ENCODE results near the gene OR5H15. TPM values are rescaled to one million over a fixed set of nuclear protein-coding genes. Genes with fewer than 3 reads are reported as not detected.

OR5H15 gene
- total RNA-seq, 1 donor from 2014 or later, result not detected

GRCh38 chr3:98199020-98199419 lies 32.5 kb downstream of the OR5H15 start:
- Mint-ChIP-seq H3K36me3 (ENCODE audit: unreplicated experiment) (no peaks in the 10 kb centered on the region), H3K4me3 (ENCODE audit: unreplicated experiment) (no peak overlapping the region), H3K27me3 (ENCODE audit: unreplicated experiment) (no peaks in the 10 kb centered on the region), H3K4me1 (ENCODE audit: low read depth, unreplicated experiment) (no peaks in the 10 kb centered on the region), H3K9me3 (ENCODE audit: unreplicated experiment) (no peaks in the 10 kb centered on the region), H3K27ac (ENCODE audit: unreplicated experiment) (no peak overlapping the region)
- no peak for TF ChIP-seq CTCF (IDR thresholded peaks at IDR 0.05; ENCODE audit: partially characterized antibody, unreplicated experiment)
- no peak for DNase-seq

- H3K27ac Mint-ChIP-seq (ENCODE audit: unreplicated experiment), result no peak overlapping the region
- H3K4me3 Mint-ChIP-seq (ENCODE audit: unreplicated experiment), result no peak overlapping the region
- H3K9me3 Mint-ChIP-seq (ENCODE audit: unreplicated experiment), result no peaks in the 10 kb centered on the region
- no peaks in the 10 kb centered on the region for H3K4me1 Mint-ChIP-seq (ENCODE audit: low read depth, unreplicated experiment)
- no peaks in the 10 kb centered on the region for H3K27me3 Mint-ChIP-seq (ENCODE audit: unreplicated experiment)
- no peaks in the 10 kb centered on the region for H3K36me3 Mint-ChIP-seq (ENCODE audit: unreplicated experiment)
- no peak for DNase-seq
- TF ChIP-seq CTCF (IDR thresholded peaks at IDR 0.05; ENCODE audit: partially characterized antibody, unreplicated experiment), result no peak
Measured at GRCh38 chr3:98209244-98209643, 42.7 kb downstream of the OR5H15 start.

- H3K9me3 Mint-ChIP-seq (ENCODE audit: unreplicated experiment), result no peaks in the 10 kb centered on the region
- H3K36me3 Mint-ChIP-seq (ENCODE audit: unreplicated experiment), result no peaks in the 10 kb centered on the region
- no peaks in the 10 kb centered on the region for H3K27me3 Mint-ChIP-seq (ENCODE audit: unreplicated experiment)
- no peak overlapping the region for H3K4me3 Mint-ChIP-seq (ENCODE audit: unreplicated experiment)
- no peaks in the 10 kb centered on the region for H3K4me1 Mint-ChIP-seq (ENCODE audit: low read depth, unreplicated experiment)
- no peak for TF ChIP-seq CTCF (IDR thresholded peaks at IDR 0.05; ENCODE audit: partially characterized antibody, unreplicated experiment)
- H3K27ac Mint-ChIP-seq (ENCODE audit: unreplicated experiment), result no peak overlapping the region
- DNase-seq, result no peak
Measured at GRCh38 chr3:98213276-98213675, 46.8 kb downstream of the OR5H15 start.

- no peak for DNase-seq
- H3K27me3 Mint-ChIP-seq (ENCODE audit: unreplicated experiment), result no peaks in the 10 kb centered on the region
- no peak overlapping the region for H3K27ac Mint-ChIP-seq (ENCODE audit: unreplicated experiment)
- no peak for TF ChIP-seq CTCF (IDR thresholded peaks at IDR 0.05; ENCODE audit: partially characterized antibody, unreplicated experiment)
- H3K9me3 Mint-ChIP-seq (ENCODE audit: unreplicated experiment), result no peaks in the 10 kb centered on the region
- H3K4me1 Mint-ChIP-seq (ENCODE audit: low read depth, unreplicated experiment), result no peaks in the 10 kb centered on the region
- H3K4me3 Mint-ChIP-seq (ENCODE audit: unreplicated experiment), result no peak overlapping the region
- no peaks in the 10 kb centered on the region for H3K36me3 Mint-ChIP-seq (ENCODE audit: unreplicated experiment)
Measured at GRCh38 chr3:98215051-98215450, 48.6 kb downstream of the OR5H15 start.

Other genes starting within 250 kb of the OR5H15 start
- 12.3 TPM for gene RIOX2, start 194.3 kb upstream of the OR5H15 start, total RNA-seq (ENCODE audit: unreplicated experiment)
- not detected for gene GABRR3, start 131.4 kb upstream of the OR5H15 start, total RNA-seq (ENCODE audit: unreplicated experiment)
- gene OR5AC2, start 79.5 kb upstream of the OR5H15 start, total RNA-seq (ENCODE audit: unreplicated experiment), result not detected
- not detected for gene OR5H1, start 36.0 kb upstream of the OR5H15 start, total RNA-seq (ENCODE audit: unreplicated experiment)
- gene OR5H14, start 19.2 kb upstream of the OR5H15 start, total RNA-seq (ENCODE audit: unreplicated experiment), result not detected
- gene OR5H6, start 97.5 kb downstream of the OR5H15 start, total RNA-seq (ENCODE audit: unreplicated experiment), result not detected
- gene OR5H2, start 115.8 kb downstream of the OR5H15 start, total RNA-seq (ENCODE audit: unreplicated experiment), result not detected
- not detected for gene OR5K4, start 187.2 kb downstream of the OR5H15 start, total RNA-seq (ENCODE audit: unreplicated experiment)
- not detected for gene OR5K3, start 224.0 kb downstream of the OR5H15 start, total RNA-seq (ENCODE audit: unreplicated experiment)

Data from glutamatergic neuron (in vitro differentiated cells).